PFSK-1 (cell line): ENCODE results near the gene MAGI1.

Source experiments
- FOXP2 ChIP-seq: optimal IDR thresholded peaks from 2 replicates; pipeline ENCODE3; 2011; ENCODE audit warnings: borderline replicate concordance, control low read depth, inconsistent platforms; ENCODE audit not compliant: insufficient read depth; ENCODE audit errors: extremely low read length, extremely low read depth
- POLR2AphosphoS5 ChIP-seq: IDR thresholded peaks from 2 replicates; pipeline ENCODE4 v1.6.1; 2012; ENCODE audit warnings: low read depth, mild to moderate bottlenecking, control low read depth, low read length, moderate library complexity
- REST ChIP-seq, 2 experiments: IDR thresholded peaks; 2 replicates each; pipeline versions ENCODE4 v1.6.1 to v1.8.0; 2011 to 2012; ENCODE audit warnings: low read depth in 2 of 2, low read length in 2 of 2, control low read depth in 1 of 2, inconsistent platforms in 1 of 2, mild to moderate bottlenecking in 1 of 2, moderate library complexity in 1 of 2; ENCODE audit not compliant: insufficient read depth in 1 of 2
- SIN3A ChIP-seq: IDR thresholded peaks from 2 replicates; pipeline ENCODE4 v1.6.1; 2012; ENCODE audit warnings: mild to moderate bottlenecking, low read length, moderate library complexity, borderline replicate concordance; ENCODE audit not compliant: insufficient read depth

GRCh38 chr3:65907232-65908130, 131.2 kb downstream of the MAGI1 start:
- TF ChIP-seq FOXP2 (no peak), REST (IDR thresholded peaks at IDR 0.05; ENCODE audit: insufficient read depth in 1 of 2, low read depth in 2 of 2, low read length in 2 of 2) (no peak), SIN3A (no peak), POLR2AphosphoS5 (no peak)
